K562 (cell line): ENCODE measurements around the gene NUP50. TPM values are rescaled to one million over a fixed set of nuclear protein-coding genes. Genes with fewer than 3 reads are reported as not detected.

ENCODE experiments used
- ATAC-seq: fragments of 200-7000 bp; cut with Tn5 transposase; 3 replicates; pipeline ENCODE4 v1.9.1; 2020; ENCODE audit warnings: moderate library complexity
- BruUV-seq: library from RNA; stranded (reverse); fragments of 400-500 nt; replicated peaks from 2 replicates; lab custom pipeline; 2021; lab: Mats Ljungman, UMichigan
- CTCF ChIA-PET: fragments of 300-600 bp; formaldehyde crosslinking; extraction: SDS; loops from one replicate; lab custom pipeline; 2021; ENCODE audit warnings: low intra/inter-chr PET ratio; lab: Yijun Ruan, JAX
- POLR2A ChIA-PET: fragments of 300-600, 350-650 bp; sonication (Branson Sonifier 250); formaldehyde crosslinking; extraction: SDS; loops from one replicate; lab custom pipeline; 2021; ENCODE audit warnings: antibody characterized with exemption, inconsistent platforms; lab: Yijun Ruan, JAX
- DNase-seq, 4 experiments: peaks; one replicate each; pipeline versions ENCODE4 v3.0.0 to v3.0.0-alpha.2; 2011 to 2018; ENCODE audit warnings: low spot score in 3 of 4, mixed read lengths in 3 of 4; ENCODE audit errors: extremely low read depth in 1 of 4
- FAIRE-seq: peaks from 2 replicates; lab custom pipeline; 2011; peaks lifted over from hg19 to GRCh38; lab: Jason Lieb, UNC
- H2AFZ ChIP-seq: 2 replicates; pipeline ENCODE4 v1.6.0; 2011; ENCODE audit warnings: low read depth, low read length, control low read depth, inconsistent platforms
- H3K27ac ChIP-seq: fragments of 200-600 bp; 3 replicates; pipeline ENCODE4 v1.8.0; 2011; ENCODE audit warnings: low read depth, mild to moderate bottlenecking, control low read depth, inconsistent platforms, low read length, moderate library complexity, mixed read lengths; ENCODE audit errors: extremely low read depth
- H3K27me3 ChIP-seq, 2 experiments: fragments of 300-600 bp in 1 of 2; 2 replicates in 1 of 2; 3 replicates in 1 of 2; pipeline versions ENCODE4 v1.6.0 to v1.8.0; 2011; ENCODE audit warnings: inconsistent platforms in 2 of 2, low read length in 2 of 2, mild to moderate bottlenecking in 1 of 2, mixed read lengths in 1 of 2, moderate library complexity in 1 of 2; ENCODE audit not compliant: control insufficient read depth in 2 of 2, insufficient read depth in 2 of 2
- H3K36me3 ChIP-seq: fragments of 300-600 bp; 3 replicates; pipeline ENCODE4 v1.8.0; 2011; ENCODE audit warnings: mild to moderate bottlenecking, low read length, inconsistent platforms; ENCODE audit not compliant: control insufficient read depth, insufficient read depth
- H3K4me1 ChIP-seq, 2 experiments: fragments of 200-600 bp in 1 of 2; replicated peaks in 1 of 2; 2 replicates in 1 of 2; 3 replicates in 1 of 2; pipeline versions ENCODE4 v1.5.1 to v1.8.0; 2011; ENCODE audit warnings: inconsistent platforms in 2 of 2, low read length in 2 of 2, mild to moderate bottlenecking in 1 of 2, mixed read lengths in 1 of 2, moderate library complexity in 1 of 2; ENCODE audit not compliant: control insufficient read depth in 2 of 2, insufficient read depth in 2 of 2
- H3K4me2 ChIP-seq: 2 replicates; pipeline ENCODE4 v1.6.1; 2011; ENCODE audit warnings: low read length, control low read depth, inconsistent platforms, mixed read lengths; ENCODE audit not compliant: insufficient read depth
- H3K4me3 ChIP-seq: fragments of 200-600 bp; sonication (generic), shearing (Covaris generic); 2 replicates; pipeline ENCODE4 v1.5.1; 2016; ENCODE audit warnings: control low read depth, inconsistent platforms
- H3K79me2 ChIP-seq: fragments of 200-600 bp; 3 replicates; pipeline ENCODE4 v1.8.0; 2011; ENCODE audit warnings: low read length, inconsistent platforms; ENCODE audit not compliant: control insufficient read depth, insufficient read depth
- H3K9ac ChIP-seq, 2 experiments: 2 replicates each; pipeline versions ENCODE4 v1.6.0 to v1.6.1; 2011; ENCODE audit warnings: low read depth in 2 of 2, low read length in 2 of 2, control low read depth in 1 of 2, inconsistent platforms in 1 of 2, mild to moderate bottlenecking in 1 of 2, mixed read lengths in 1 of 2; ENCODE audit not compliant: insufficient read depth in 1 of 2
- H3K9me1 ChIP-seq: one replicate; pipeline ENCODE4 v1.6.0; 2011; ENCODE audit warnings: inconsistent platforms, mild to moderate bottlenecking, low read length, moderate library complexity; ENCODE audit not compliant: control insufficient read depth, insufficient read depth
- H3K9me3 ChIP-seq: replicated peaks from 2 replicates; pipeline ENCODE4 v1.5.1; 2011; ENCODE audit warnings: low read depth, low read length, inconsistent platforms; ENCODE audit not compliant: control insufficient read depth, insufficient read depth
- H4K20me1 ChIP-seq: replicated peaks from 2 replicates; pipeline ENCODE4 v1.6.1; 2011; ENCODE audit warnings: low read length, inconsistent platforms, mixed read lengths; ENCODE audit not compliant: control insufficient read depth, insufficient read depth
- BCOR ChIP-seq: fragments of 450-650 bp; IDR thresholded peaks from 2 replicates; pipeline ENCODE4 v1.6.1; 2016
- ELF1 ChIP-seq: fragments of 200-800 bp; sonication (Bioruptor generic); IDR thresholded peaks from 2 replicates; pipeline ENCODE4 v1.6.1; 2016; ENCODE audit warnings: missing genetic modification characterization, missing compliant biosample characterization
- HOXB6 ChIP-seq: fragments of 250-450 bp; sonication (Bioruptor Pico); IDR thresholded peaks from 2 replicates; pipeline ENCODE4 v1.5.1; 2022; ENCODE audit warnings: mild to moderate bottlenecking, borderline replicate concordance
- LARP7 ChIP-seq: fragments of 450-650 bp; IDR thresholded peaks from 2 replicates; pipeline ENCODE4 v1.6.1; 2016
- MAFF ChIP-seq: IDR thresholded peaks from 2 replicates; pipeline ENCODE4 v1.6.1; 2012; ENCODE audit warnings: low read length, improper control_type of control experiment
- MCM3 ChIP-seq: fragments of 450-650 bp; IDR thresholded peaks from 2 replicates; pipeline ENCODE4 v1.6.1; 2016
- NFIX ChIP-seq: fragments of 250-450 bp; sonication (Bioruptor Pico); IDR thresholded peaks from 2 replicates; pipeline ENCODE4 v1.4.0; 2020; ENCODE audit warnings: low read depth, mild to moderate bottlenecking, moderate library complexity
- NFYB ChIP-seq: IDR thresholded peaks from 2 replicates; pipeline ENCODE4 v1.6.1; 2011; ENCODE audit warnings: mild to moderate bottlenecking, moderate library complexity; ENCODE audit not compliant: insufficient read length; ENCODE audit errors: extremely low read depth
- RBM25 ChIP-seq: fragments of 200-400 bp; formaldehyde crosslinking; IDR thresholded peaks from 2 replicates; pipeline ENCODE4 v1.6.1; 2018; ENCODE audit warnings: low read length, low read depth, moderate library complexity; ENCODE audit not compliant: severe bottlenecking
- RCOR1 ChIP-seq, 2 experiments: IDR thresholded peaks; 2 replicates each; pipeline ENCODE4 v1.6.1; 2012; ENCODE audit warnings: low read depth in 2 of 2, low read length in 2 of 2, borderline replicate concordance in 1 of 2, improper control_type of control experiment in 1 of 2
- SIN3A ChIP-seq, 2 experiments: fragments of 150-350 bp in 1 of 2; IDR thresholded peaks; 2 replicates each; pipeline ENCODE4 v1.6.1; 2011 to 2016; ENCODE audit warnings: borderline replicate concordance in 2 of 2, low read depth in 2 of 2, low read length in 2 of 2, mild to moderate bottlenecking in 2 of 2, moderate library complexity in 2 of 2; ENCODE audit not compliant: control insufficient read depth in 1 of 2
- TFAM ChIP-seq: fragments of 250-450 bp; sonication (Bioruptor Pico); conservative IDR thresholded peaks from 2 replicates; pipeline ENCODE4 v1.5.0; 2021; ENCODE audit warnings: mild to moderate bottlenecking, moderate library complexity
- U2AF2 ChIP-seq: fragments of 200-400 bp; formaldehyde crosslinking; optimal IDR thresholded peaks from 2 replicates; pipeline ENCODE3; 2017; ENCODE audit warnings: low read depth, mild to moderate bottlenecking, low read length
- XRCC3 ChIP-seq: fragments of 450-650 bp; IDR thresholded peaks from 2 replicates; pipeline ENCODE4 v1.6.1; 2017; ENCODE audit warnings: mild to moderate bottlenecking, moderate library complexity
- ZNF134 ChIP-seq: fragments of 250-450 bp; sonication (Bioruptor Pico); conservative IDR thresholded peaks from 2 replicates; pipeline ENCODE4 v1.4.0; 2020
- ZNF282 ChIP-seq: sonication (generic); formaldehyde crosslinking; IDR thresholded peaks from 2 replicates; pipeline ENCODE4 v1.8.1; 2023; ENCODE audit warnings: missing genetic modification reagents
- ZNF77 ChIP-seq: fragments of 250-450 bp; sonication (Bioruptor Pico); IDR thresholded peaks from 2 replicates; pipeline ENCODE4 v1.5.0; 2020
- WGBS: fragments of 100-300 bp; shearing (Covaris generic); methylation state at CpG from one replicate; pipeline ENCODE4 v1.1.6; 2016; ENCODE audit warnings: low coverage, mixed read lengths; ENCODE audit not compliant: insufficient coverage; ENCODE audit errors: missing lambda C conversion rate; 5-methylcytosine and 5-hydroxymethylcytosine counted together
- in situ Hi-C: fragments of 300-500 bp; cut with MboI; formaldehyde crosslinking; loops from 4 replicates; pipeline ENCODE4 v1.15.0; 2018; ENCODE audit warnings: inconsistent platforms, mixed read lengths
- intact Hi-C: fragments of 100-400 bp; cut with micrococcal nuclease; formaldehyde crosslinking; loops from 2 replicates; pipeline ENCODE4 v1.14.2; 2022
- polyA plus RNA-seq, 8 experiments: library from polyadenylated mRNA; depleted of rRNA in 4 of 8; stranded (reverse) in 5 of 8; unstranded in 3 of 8; fragments of >200 nt; fragmentation: Nextera tagmentation in 2 of 8; fragmentation: Illumina TruSeq in 1 of 8; extraction: Ambion mirVana in 2 of 8; extraction: Trizol in 1 of 8; gene quantifications; 2 replicates each; pipeline versions ENCODE4 v1.2.1 to v1.2.3, GENCODE V29; 2011 to 2014; ENCODE audit warnings: inconsistent platforms in 1 of 8, missing spikeins in 1 of 8
- total RNA-seq, 7 experiments: library from RNA; depleted of rRNA in 6 of 7; stranded (reverse); fragments of >200 nt in 6 of 7; fragmentation: Illumina TruSeq in 2 of 7; extraction: Trizol in 2 of 7; gene quantifications; 2 replicates each; pipeline versions ENCODE4 v1.2.1 to v1.2.3, GENCODE V29; 2011 to 2021; ENCODE audit warnings: low replicate concordance in 1 of 7
- TF ChIP-seq, protein P1 (sequence below), 2 experiments: fragments of 450-650 bp in 1 of 2; sonication (generic) in 1 of 2; formaldehyde crosslinking; conservative IDR thresholded peaks; 2 replicates each; pipeline versions ENCODE4 v1.4.0 to v1.8.1; 2020 to 2022; ENCODE audit warnings: mild to moderate bottlenecking in 1 of 2, missing genetic modification reagents in 1 of 2
- TF ChIP-seq, protein P2 (sequence below): fragments of 450-650 bp; formaldehyde crosslinking; conservative IDR thresholded peaks from 2 replicates; pipeline ENCODE4 v1.4.0; 2022; ENCODE audit warnings: mild to moderate bottlenecking, missing genetic modification characterization

The NUP50 gene
- total and polyA plus RNA-seq, 9 of the 15 experiments (the other 6 are each of a cell fraction or from before 2014, with no cell fraction given) = 23.8 to 83.7 (median 55.3) TPM

DNA sequence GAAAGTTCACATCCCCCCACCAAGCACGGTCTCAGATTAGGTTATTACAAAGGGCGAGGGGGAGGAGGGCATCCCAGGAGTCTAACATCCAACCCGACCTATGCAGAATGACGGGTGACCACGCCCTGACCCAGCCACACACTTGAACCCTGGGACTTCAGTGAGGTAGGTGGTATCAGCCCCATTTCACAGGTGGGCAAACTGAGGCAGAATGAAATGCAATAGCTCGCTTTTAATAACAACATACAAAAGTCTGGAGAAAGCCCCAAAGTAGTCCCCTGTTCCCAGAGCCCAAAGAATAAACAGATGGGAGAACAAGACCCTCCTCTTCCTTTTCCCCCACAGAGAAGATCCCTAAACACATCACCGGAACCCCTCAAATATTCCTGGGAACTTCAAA lies 31.9 kb downstream of the NUP50 start:
- Histone ChIP-seq H4K20me1 (no peaks in the 10 kb centered on the region), H3K9me1 (peaks cover 5% of the 10 kb centered on the region), H3K4me2 (no peak overlapping the region), H3K27ac (no peak overlapping the region), H3K9me3 (no peaks in the 10 kb centered on the region), H3K4me3 (no peak overlapping the region), H3K4me1 (peaks cover 13 to 33% of the 10 kb centered on the region in 2 experiments; a peak in 4 of 5 replicates), H2AFZ (no peak overlapping the region), H3K9ac (no peak overlapping the region), H3K36me3 (no peaks in the 10 kb centered on the region), H3K27me3 (no peaks in the 10 kb centered on the region), H3K79me2 (no peaks in the 10 kb centered on the region)
- intact Hi-C loops (no loop called here), in situ Hi-C loops (loop anchor here (10.0 kb wide), 2 partner anchors 81 to 1509 kb away; no protein-coding TSS in a partner anchor)
- FAIRE-seq = no peak
- TF ChIP-seq NFIX (CRISPR knock-in tag) (no peak), ZNF282 (CRISPR knock-in tag) (no peak), TFAM (CRISPR knock-in tag) (no peak), BCOR (peak; percentile 52; the same call in 1 of the 2 replicates), ZNF77 (CRISPR knock-in tag) (no peak), SIN3A (IDR thresholded peaks at IDR 0.05; ENCODE audit: borderline replicate concordance in 2 of 2, control insufficient read depth in 1 of 2, low read depth in 2 of 2, low read length in 2 of 2) (no peak), HOXB6 (CRISPR knock-in tag) (no peak), RCOR1 (IDR thresholded peaks at IDR 0.05; ENCODE audit: borderline replicate concordance in 1 of 2, low read depth in 2 of 2, low read length in 2 of 2) (0 out of 4 replicates have a peak, but pooled peaks of 1 of the 2 experiments have one; percentile 9), XRCC3 (no peak), RBM25 (peak; percentile 70), U2AF2 (no peak), ZNF134 (CRISPR knock-in tag) (no peak), MCM3 (no peak), ELF1 (tag) (no peak), MAFF (no peak), NFYB (no peak), LARP7 (no peak)
- TF ChIP-seq, protein P1, sequence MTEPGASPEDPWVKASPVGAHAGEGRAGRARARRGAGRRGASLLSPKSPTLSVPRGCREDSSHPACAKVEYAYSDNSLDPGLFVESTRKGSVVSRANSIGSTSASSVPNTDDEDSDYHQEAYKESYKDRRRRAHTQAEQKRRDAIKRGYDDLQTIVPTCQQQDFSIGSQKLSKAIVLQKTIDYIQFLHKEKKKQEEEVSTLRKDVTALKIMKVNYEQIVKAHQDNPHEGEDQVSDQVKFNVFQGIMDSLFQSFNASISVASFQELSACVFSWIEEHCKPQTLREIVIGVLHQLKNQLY (CRISPR knock-in tag; conservative IDR thresholded peaks at IDR 0.05) = no peak
- TF ChIP-seq, protein P2, sequence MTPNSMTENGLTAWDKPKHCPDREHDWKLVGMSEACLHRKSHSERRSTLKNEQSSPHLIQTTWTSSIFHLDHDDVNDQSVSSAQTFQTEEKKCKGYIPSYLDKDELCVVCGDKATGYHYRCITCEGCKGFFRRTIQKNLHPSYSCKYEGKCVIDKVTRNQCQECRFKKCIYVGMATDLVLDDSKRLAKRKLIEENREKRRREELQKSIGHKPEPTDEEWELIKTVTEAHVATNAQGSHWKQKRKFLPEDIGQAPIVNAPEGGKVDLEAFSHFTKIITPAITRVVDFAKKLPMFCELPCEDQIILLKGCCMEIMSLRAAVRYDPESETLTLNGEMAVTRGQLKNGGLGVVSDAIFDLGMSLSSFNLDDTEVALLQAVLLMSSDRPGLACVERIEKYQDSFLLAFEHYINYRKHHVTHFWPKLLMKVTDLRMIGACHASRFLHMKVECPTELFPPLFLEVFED = no peak
- BruUV-seq = no TSS peak
- 45% methylated on average over 4 of the region's 7 CpGs for WGBS
- POLR2A ChIA-PET = interaction anchor here (1.1 kb wide), 1 partner anchor 30 kb away, joined by 3 read pairs; no protein-coding TSS in a partner anchor
- CTCF ChIA-PET = no interaction called here
- no peak for ATAC-seq
- DNase-seq = no peak
